OCI-M2 (cell line): ENCODE measurements around the gene SCNN1B.

ENCODE experiments used
- DNase-seq: peaks from one replicate; lab custom pipeline; 2025; ENCODE audit not compliant: unreplicated experiment; lab: John Stamatoyannopoulos, UW

The SCNN1B gene

GRCh38 chr16:23406024-23406423 lies 103.9 kb downstream of the SCNN1B start:
- no peak for DNase-seq

- DNase-seq: no peak
Measured at GRCh38 chr16:23406546-23407240, 104.6 kb downstream of the SCNN1B start.

- DNase-seq: no peak
Measured at GRCh38 chr16:23407436-23408127, 105.5 kb downstream of the SCNN1B start.

- DNase-seq: no peak
Measured at GRCh38 chr16:23408242-23408822, 106.2 kb downstream of the SCNN1B start.

GRCh38 chr16:23408823-23409298 lies 106.8 kb downstream of the SCNN1B start:
- no peak for DNase-seq

- no peak for DNase-seq
Measured at GRCh38 chr16:23409522-23409921, 107.4 kb downstream of the SCNN1B start.

GRCh38 chr16:23410176-23410575 lies 108.1 kb downstream of the SCNN1B start:
- no peak for DNase-seq

- no peak for DNase-seq
Measured at GRCh38 chr16:23414731-23415130, 112.6 kb downstream of the SCNN1B start.

GRCh38 chr16:23416816-23417215 lies 114.7 kb downstream of the SCNN1B start:
- no peak for DNase-seq

- DNase-seq: no peak
Measured at GRCh38 chr16:23420011-23420410, 117.9 kb downstream of the SCNN1B start.

- DNase-seq: no peak
Measured at GRCh38 chr16:23423496-23424049, 121.5 kb downstream of the SCNN1B start.

GRCh38 chr16:23424292-23424958 lies 122.3 kb downstream of the SCNN1B start:
- no peak for DNase-seq

- no peak for DNase-seq
Measured at GRCh38 chr16:23428351-23428750, 126.2 kb downstream of the SCNN1B start.
